Calu3 (cell line): ENCODE measurements around the gene PLG. TPM values are rescaled to one million over a fixed set of nuclear protein-coding genes. Genes with fewer than 3 reads are reported as not detected.
"Not testable (repeated sequence)": the region's sequence is repeated elsewhere in the genome, so short reads cannot be mapped to it uniquely, and the experiment has no call there.

Source experiments
- BruUV-seq: library from RNA; stranded (reverse); fragments of 400-500 nt; replicated peaks from 2 replicates; lab custom pipeline; 2021; lab: Mats Ljungman, UMichigan
- CTCF ChIA-PET: fragments of 300-600 bp; sonication (Branson Sonifier 250); formaldehyde crosslinking; loops from one replicate; lab custom pipeline; 2022; ENCODE audit warnings: antibody characterized with exemption; lab: Charles Lee
- DNase-seq: peaks from one replicate; pipeline ENCODE4 v3.0.0; 2022
- H3K27ac Mint-ChIP-seq: one replicate; pipeline ENCODE4 v1.8.0; 2022; ENCODE audit warnings: mixed read lengths; ENCODE audit not compliant: unreplicated experiment
- H3K27me3 Mint-ChIP-seq: one replicate; pipeline ENCODE4 v1.8.0; 2022; ENCODE audit warnings: mixed read lengths; ENCODE audit not compliant: unreplicated experiment
- H3K36me3 Mint-ChIP-seq: one replicate; pipeline ENCODE4 v1.8.0; 2022; ENCODE audit warnings: mild to moderate bottlenecking, moderate library complexity, mixed read lengths; ENCODE audit not compliant: insufficient read depth, unreplicated experiment
- H3K4me1 Mint-ChIP-seq: one replicate; pipeline ENCODE4 v1.8.0; 2022; ENCODE audit warnings: mild to moderate bottlenecking, low read depth, mixed read lengths; ENCODE audit not compliant: unreplicated experiment
- H3K4me3 Mint-ChIP-seq: one replicate; pipeline ENCODE4 v1.8.0; 2022; ENCODE audit warnings: mild to moderate bottlenecking, low read depth, moderate library complexity, mixed read lengths; ENCODE audit not compliant: unreplicated experiment
- H3K9me3 Mint-ChIP-seq: one replicate; pipeline ENCODE4 v1.8.0; 2022; ENCODE audit warnings: low read depth, mixed read lengths; ENCODE audit not compliant: unreplicated experiment
- intact Hi-C: fragments of 100-400 bp; cut with micrococcal nuclease; formaldehyde crosslinking; loops from one replicate; pipeline ENCODE4 v1.10.0; 2022; ENCODE audit not compliant: unreplicated experiment
- total RNA-seq: library from RNA; stranded (reverse); gene quantifications from 2 replicates; pipeline ENCODE4 v1.2.3, GENCODE V29; 2022
- TF ChIP-seq, protein P1 (sequence below): fragments of 200-600 bp; IDR thresholded peaks from one replicate; pipeline ENCODE4 v1.8.0; 2022; ENCODE audit warnings: antibody characterized with exemption; ENCODE audit not compliant: unreplicated experiment

Gene PLG
- total RNA-seq, 1 experiment from 2014 or later, result not detected

DNA sequence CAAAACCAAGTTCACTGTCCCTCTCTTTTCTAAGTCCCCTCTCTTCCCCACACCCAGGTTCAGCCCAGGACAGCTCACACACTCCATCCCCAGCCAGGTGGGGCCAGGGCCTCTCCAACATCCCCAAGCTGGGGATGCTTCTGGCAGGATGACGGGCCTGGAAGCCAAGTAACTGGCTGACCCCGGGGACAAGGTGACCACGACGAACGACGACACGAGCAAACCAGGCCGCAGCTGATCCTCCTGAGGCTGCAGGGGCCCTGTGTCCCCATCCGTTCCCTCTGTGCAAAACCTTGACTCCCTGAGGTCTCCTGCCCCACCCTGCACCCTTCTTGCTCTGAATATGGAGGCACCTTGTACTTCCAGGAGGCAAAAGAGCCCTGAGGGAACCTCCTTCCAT, 11.6 kb upstream of the PLG start:
- H3K4me3 Mint-ChIP-seq, result no peak overlapping the region
- DNase-seq, result no peak
- BruUV-seq, result no TSS peak
- intact Hi-C loops, result no loop called here
- CTCF ChIA-PET, result interaction anchor here (0.7 kb wide), 1 partner anchor 410 kb away, joined by 11 read pairs; no protein-coding TSS in a partner anchor
- H3K36me3 Mint-ChIP-seq, result no peaks in the 10 kb centered on the region
- peaks cover 5% of the 10 kb centered on the region for H3K9me3 Mint-ChIP-seq
- TF ChIP-seq, protein P1, sequence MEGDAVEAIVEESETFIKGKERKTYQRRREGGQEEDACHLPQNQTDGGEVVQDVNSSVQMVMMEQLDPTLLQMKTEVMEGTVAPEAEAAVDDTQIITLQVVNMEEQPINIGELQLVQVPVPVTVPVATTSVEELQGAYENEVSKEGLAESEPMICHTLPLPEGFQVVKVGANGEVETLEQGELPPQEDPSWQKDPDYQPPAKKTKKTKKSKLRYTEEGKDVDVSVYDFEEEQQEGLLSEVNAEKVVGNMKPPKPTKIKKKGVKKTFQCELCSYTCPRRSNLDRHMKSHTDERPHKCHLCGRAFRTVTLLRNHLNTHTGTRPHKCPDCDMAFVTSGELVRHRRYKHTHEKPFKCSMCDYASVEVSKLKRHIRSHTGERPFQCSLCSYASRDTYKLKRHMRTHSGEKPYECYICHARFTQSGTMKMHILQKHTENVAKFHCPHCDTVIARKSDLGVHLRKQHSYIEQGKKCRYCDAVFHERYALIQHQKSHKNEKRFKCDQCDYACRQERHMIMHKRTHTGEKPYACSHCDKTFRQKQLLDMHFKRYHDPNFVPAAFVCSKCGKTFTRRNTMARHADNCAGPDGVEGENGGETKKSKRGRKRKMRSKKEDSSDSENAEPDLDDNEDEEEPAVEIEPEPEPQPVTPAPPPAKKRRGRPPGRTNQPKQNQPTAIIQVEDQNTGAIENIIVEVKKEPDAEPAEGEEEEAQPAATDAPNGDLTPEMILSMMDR, result no peak
- peaks cover 15% of the 10 kb centered on the region for H3K27me3 Mint-ChIP-seq
- H3K27ac Mint-ChIP-seq, result no peak overlapping the region
- H3K4me1 Mint-ChIP-seq, result no peaks in the 10 kb centered on the region

- no peak for DNase-seq
- peaks cover 26% of the 10 kb centered on the region for H3K27me3 Mint-ChIP-seq
- no peaks in the 10 kb centered on the region for H3K36me3 Mint-ChIP-seq
- no TSS peak for BruUV-seq
- no peak overlapping the region for H3K4me3 Mint-ChIP-seq
- CTCF ChIA-PET, result no interaction called here
- H3K4me1 Mint-ChIP-seq, result no peaks in the 10 kb centered on the region
- no peak overlapping the region for H3K27ac Mint-ChIP-seq
- TF ChIP-seq, protein P1, result no peak
- intact Hi-C loops, result no loop called here
- H3K9me3 Mint-ChIP-seq, result peaks cover 6% of the 10 kb centered on the region
Observed at GRCh38 chr6:160691617-160692016, 10.4 kb upstream of the PLG start.

GRCh38 chr6:160692369-160692959, 9.6 kb upstream of the PLG start:
- no peak for DNase-seq

GRCh38 chr6:160695025-160695424, 7.0 kb upstream of the PLG start:
- DNase-seq, H3K4me1 Mint-ChIP-seq, H3K9me3 Mint-ChIP-seq, H3K27ac Mint-ChIP-seq, BruUV-seq, H3K36me3 Mint-ChIP-seq, intact Hi-C loops, CTCF ChIA-PET, H3K4me3 Mint-ChIP-seq: not testable (repeated sequence)
- peaks cover 28% of the 10 kb centered on the region for H3K27me3 Mint-ChIP-seq

More at GRCh38 chr6:160692369-160692959, 9.6 kb upstream of the PLG start:
- Mint-ChIP-seq H3K27me3 (peaks cover 28% of the 10 kb centered on the region), H3K36me3 (no peaks in the 10 kb centered on the region), H3K4me1 (no peaks in the 10 kb centered on the region), H3K9me3 (peaks cover 6% of the 10 kb centered on the region), H3K4me3 (no peak overlapping the region), H3K27ac (no peak overlapping the region)
- no TSS peak for BruUV-seq
- CTCF ChIA-PET, result no interaction called here
- TF ChIP-seq, protein P1, result no peak
- intact Hi-C loops, result no loop called here

DNA sequence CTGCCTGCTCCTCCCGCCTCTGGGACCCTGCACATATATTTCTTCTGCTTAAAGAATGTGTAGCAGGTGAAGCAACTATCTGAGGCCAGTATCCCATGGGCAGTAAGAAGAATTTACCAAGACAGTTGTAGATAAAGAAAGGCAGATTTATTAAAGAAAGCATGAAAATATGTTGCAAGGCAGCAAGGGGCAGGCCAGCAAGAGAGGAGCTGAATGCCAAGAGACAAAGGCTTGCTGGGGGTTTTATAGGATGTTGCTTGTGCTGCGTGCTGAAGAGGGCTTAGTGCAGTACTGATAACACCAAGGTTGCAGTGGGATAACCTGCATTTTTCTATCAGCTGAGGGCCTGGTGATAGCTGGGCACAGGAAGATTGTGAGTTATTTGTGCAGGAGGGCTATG, 6.4 kb upstream of the PLG start:
- H3K4me3 Mint-ChIP-seq, H3K4me1 Mint-ChIP-seq, DNase-seq, H3K36me3 Mint-ChIP-seq, BruUV-seq, intact Hi-C loops, CTCF ChIA-PET, H3K27ac Mint-ChIP-seq, H3K9me3 Mint-ChIP-seq: not testable (repeated sequence)
- peaks cover 28% of the 10 kb centered on the region for H3K27me3 Mint-ChIP-seq

DNA sequence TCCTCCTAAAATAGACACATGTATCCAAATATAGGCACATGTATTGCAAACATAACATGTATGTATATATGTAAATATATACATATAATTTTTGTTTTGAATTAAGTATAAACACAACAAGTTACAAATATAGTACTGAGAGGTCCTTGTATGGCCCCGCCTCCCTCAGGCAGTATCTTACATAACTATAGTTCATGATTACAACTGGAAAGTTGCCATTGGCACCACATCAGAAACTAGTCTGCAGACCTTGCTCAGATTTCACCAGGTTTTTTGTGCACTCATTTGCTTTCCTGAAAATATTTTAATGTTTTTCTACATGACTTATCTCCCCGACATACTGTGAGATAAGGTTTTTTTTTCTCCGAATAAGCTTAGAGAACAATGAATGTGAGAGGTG, 5.2 kb upstream of the PLG start:
- CTCF ChIA-PET, result not testable (repeated sequence)

More for the DNA sequence above, 5.2 kb upstream of the PLG start:
- H3K4me3 Mint-ChIP-seq, H3K4me1 Mint-ChIP-seq, intact Hi-C loops, DNase-seq, H3K27ac Mint-ChIP-seq, H3K9me3 Mint-ChIP-seq, BruUV-seq, H3K36me3 Mint-ChIP-seq: not testable (repeated sequence)
- H3K27me3 Mint-ChIP-seq, result peaks cover 28% of the 10 kb centered on the region
